CD4-positive, alpha-beta T cell treated with Interleukin-6 for 4 hours (primary cell): ENCODE data around the gene BACE1.

Source experiments
- DNase-seq: peaks from one replicate; pipeline ENCODE4 v3.0.0-alpha.2; 2020; ENCODE audit warnings: mixed read lengths

The BACE1 gene

GRCh38 chr11:117305145-117305544, 10.9 kb downstream of the BACE1 start:
- no peak for DNase-seq

- DNase-seq: no peak
Measured at GRCh38 chr11:117303646-117304315, 12.3 kb downstream of the BACE1 start.

- DNase-seq: no peak
Measured at GRCh38 chr11:117303101-117303500, 13.0 kb downstream of the BACE1 start.

- no peak for DNase-seq
Measured at GRCh38 chr11:117302228-117302627, 13.8 kb downstream of the BACE1 start.

- DNase-seq: no peak
Measured at GRCh38 chr11:117300773-117301172, 15.3 kb downstream of the BACE1 start.

- DNase-seq: no peak
Measured at GRCh38 chr11:117300283-117300663, 15.8 kb downstream of the BACE1 start.

- DNase-seq: no peak
Measured at GRCh38 chr11:117299351-117300282, 16.4 kb downstream of the BACE1 start.

GRCh38 chr11:117298195-117298594, 17.9 kb downstream of the BACE1 start:
- no peak for DNase-seq

- DNase-seq: no peak
Measured at GRCh38 chr11:117296881-117297280, 19.2 kb downstream of the BACE1 start.

GRCh38 chr11:117295438-117296137, 20.5 kb downstream of the BACE1 start:
- no peak for DNase-seq

- no peak for DNase-seq
Measured at GRCh38 chr11:117292616-117293015, 23.4 kb downstream of the BACE1 start.

- DNase-seq: no peak
Measured at GRCh38 chr11:117290809-117291396, 25.2 kb downstream of the BACE1 start, which contains the start of gene BACE1-AS. BACE1-AS (plus strand) TSS chr11:117291346.

- DNase-seq: no peak
Measured at GRCh38 chr11:117289795-117290194, 26.3 kb downstream of the BACE1 start.

- no peak for DNase-seq
Measured at GRCh38 chr11:117287668-117288067, 28.4 kb downstream of the BACE1 start.

- DNase-seq: no peak
Measured at GRCh38 chr11:117286588-117286987, 29.5 kb downstream of the BACE1 start.

- DNase-seq: no peak
Measured at GRCh38 chr11:117284053-117284452, 32.0 kb downstream of the BACE1 start.

GRCh38 chr11:117282956-117283355, 33.1 kb downstream of the BACE1 start:
- no peak for DNase-seq

- DNase-seq: no peak
Measured at GRCh38 chr11:117281869-117282268, 34.2 kb downstream of the BACE1 start.

- DNase-seq: no peak
Measured at GRCh38 chr11:117281159-117281558, 34.9 kb downstream of the BACE1 start.

GRCh38 chr11:117279711-117280376, 36.2 kb downstream of the BACE1 start:
- DNase-seq: no peak

GRCh38 chr11:117278347-117278746, 37.7 kb downstream of the BACE1 start:
- DNase-seq: no peak

GRCh38 chr11:117273550-117274289, 42.3 kb downstream of the BACE1 start:
- DNase-seq: no peak
